Stomach (tissue), 9 donors: ENCODE results near the gene FLNC. TPM values are rescaled to one million over a fixed set of nuclear protein-coding genes. Genes with fewer than 3 reads are reported as not detected.

Experiments
- DNase-seq, 2 donors: peaks; one replicate each; pipeline versions ENCODE4 v3.0.0 to v3.0.0-alpha.2; 2013 to 2019
- H3K27ac ChIP-seq, 5 donors: fragments of 200-600 bp in 4 of 5; sonication (generic) in 4 of 5; one replicate each; pipeline ENCODE4 v1.5.1; 2013 to 2019; ENCODE audit warnings: mild to moderate bottlenecking in 1 of 5, moderate library complexity in 1 of 5
- H3K27me3 ChIP-seq, 3 donors: fragments of 200-600 bp; sonication (generic); one replicate each; pipeline ENCODE4 v1.5.1; 2017 to 2019; ENCODE audit warnings: mixed run types in 1 of 3
- H3K36me3 ChIP-seq, 4 donors: fragments of 200-600 bp; sonication (generic); 1 replicate in 3 of 4; 2 replicates in 1 of 4; pipeline ENCODE4 v1.5.1; 2016 to 2019
- H3K4me1 ChIP-seq, 4 donors: fragments of 200-600 bp; sonication (generic); one replicate each; pipeline ENCODE4 v1.5.1; 2016 to 2019
- H3K4me3 ChIP-seq, 4 donors: fragments of 200-600 bp; sonication (generic) in 3 of 4; one replicate each; pipeline ENCODE4 v1.5.1; 2016 to 2019; ENCODE audit warnings: mild to moderate bottlenecking in 1 of 4
- H3K9me3 ChIP-seq, 4 donors: fragments of 200-600 bp; sonication (generic); one replicate each; pipeline ENCODE4 v1.5.1; 2016 to 2019
- CTCF ChIP-seq, 7 experiments: fragments of 450-650 bp in 4 of 7; fragments of 200-600 bp in 3 of 7; sonication (generic) in 3 of 7; IDR thresholded peaks; one replicate each; pipeline ENCODE4 v1.5.1; 2016 to 2019; ENCODE audit warnings: antibody characterized with exemption in 7 of 7, control low read depth in 2 of 7, mild to moderate bottlenecking in 1 of 7
- EP300 ChIP-seq: sonication (generic); formaldehyde crosslinking; IDR thresholded peaks from one replicate; pipeline ENCODE4 v1.6.1; 2017; ENCODE audit warnings: antibody characterized with exemption
- POLR2A ChIP-seq, 4 donors: fragments of 450-650 bp; IDR thresholded peaks; one replicate each; pipeline ENCODE4 v1.6.1; 2016; ENCODE audit warnings: antibody characterized with exemption in 4 of 4, control low read depth in 2 of 4, mild to moderate bottlenecking in 1 of 4, moderate library complexity in 1 of 4
- POLR2AphosphoS5 ChIP-seq, 3 donors: sonication (generic); formaldehyde crosslinking; IDR thresholded peaks; one replicate each; pipeline ENCODE4 v1.6.1; 2016; ENCODE audit warnings: antibody characterized with exemption in 3 of 3
- WGBS, 5 donors: extraction: QIAGEN DNeasy Blood & Tissue Kit in 3 of 5; methylation state at CpG; one replicate each; pipeline versions ENCODE4 v1.1.5 to v1.1.7; 2013 to 2018; 5-methylcytosine and 5-hydroxymethylcytosine counted together
- intact Hi-C: fragments of 100-400 bp; cut with DNase I; formaldehyde crosslinking; loops from one replicate; pipeline ENCODE4 v1.15.1; 2023; ENCODE audit warnings: low total_unique reads
- polyA plus RNA-seq, 3 donors: library from polyadenylated mRNA; stranded (reverse); fragments of 200-250 nt; gene quantifications; one replicate each; pipeline ENCODE4 v1.2.3, GENCODE V29; 2013
- total RNA-seq, 5 donors: library from RNA; depleted of rRNA; stranded (reverse); fragments of >200 nt; gene quantifications; one replicate each; pipeline versions ENCODE4 v1.1.0 to v1.2.3, GENCODE V29; 2014 to 2016
- donor health status: healthy with polysubstance abuse.
- donor health status: Bipolar disorder and iron deficiency.
- donor health status: healthy.

FLNC gene
- total and polyA plus RNA-seq, 8 donors: 1.9 to 184 (median 46.6) TPM

DNA sequence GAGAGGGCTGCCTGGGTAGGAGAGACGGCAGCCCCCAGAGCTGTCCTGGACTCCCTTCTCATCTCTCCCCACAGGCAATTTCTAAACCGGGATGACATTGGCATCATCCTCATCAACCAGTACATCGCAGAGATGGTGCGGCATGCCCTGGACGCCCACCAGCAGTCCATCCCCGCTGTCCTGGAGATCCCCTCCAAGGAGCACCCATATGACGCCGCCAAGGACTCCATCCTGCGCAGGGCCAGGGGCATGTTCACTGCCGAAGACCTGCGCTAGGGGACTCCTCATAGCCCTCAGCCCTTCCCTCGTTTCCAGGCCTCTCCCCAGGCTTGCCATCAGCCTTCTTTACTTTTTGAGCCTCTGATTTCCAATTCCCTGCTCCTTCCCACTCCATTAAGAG lies 35.1 kb downstream of the FLNC start:
- DNase-seq: no peak
- intact Hi-C loops: loop anchor here (10.0 kb wide), 1 partner anchor 131 kb away; the partner anchor contains the start of gene CALU
- H3K4me1 ChIP-seq: peaks cover 33 to 63% (median 44%) of the 10 kb centered on the region in 4 donors
- 91 to 95% (median 94%) methylated on average over 12 of the region's 12 CpGs for WGBS, 5 donors
- TF ChIP-seq EP300 (no peak), POLR2AphosphoS5 (IDR thresholded peaks at IDR 0.05) (no peak), CTCF (IDR thresholded peaks at IDR 0.05) (no peak), POLR2A (IDR thresholded peaks at IDR 0.05) (no peak)
- H3K36me3 ChIP-seq: peaks cover 10 to 26% (median 23%) of the 10 kb centered on the region in 4 donors
- H3K27me3 ChIP-seq: peaks cover 0 to 9% (median 0%) of the 10 kb centered on the region in 3 donors
- no peak overlapping the region for H3K4me3 ChIP-seq
- H3K9me3 ChIP-seq: no peaks in the 10 kb centered on the region
- H3K27ac ChIP-seq: no peak overlapping the region

DNA sequence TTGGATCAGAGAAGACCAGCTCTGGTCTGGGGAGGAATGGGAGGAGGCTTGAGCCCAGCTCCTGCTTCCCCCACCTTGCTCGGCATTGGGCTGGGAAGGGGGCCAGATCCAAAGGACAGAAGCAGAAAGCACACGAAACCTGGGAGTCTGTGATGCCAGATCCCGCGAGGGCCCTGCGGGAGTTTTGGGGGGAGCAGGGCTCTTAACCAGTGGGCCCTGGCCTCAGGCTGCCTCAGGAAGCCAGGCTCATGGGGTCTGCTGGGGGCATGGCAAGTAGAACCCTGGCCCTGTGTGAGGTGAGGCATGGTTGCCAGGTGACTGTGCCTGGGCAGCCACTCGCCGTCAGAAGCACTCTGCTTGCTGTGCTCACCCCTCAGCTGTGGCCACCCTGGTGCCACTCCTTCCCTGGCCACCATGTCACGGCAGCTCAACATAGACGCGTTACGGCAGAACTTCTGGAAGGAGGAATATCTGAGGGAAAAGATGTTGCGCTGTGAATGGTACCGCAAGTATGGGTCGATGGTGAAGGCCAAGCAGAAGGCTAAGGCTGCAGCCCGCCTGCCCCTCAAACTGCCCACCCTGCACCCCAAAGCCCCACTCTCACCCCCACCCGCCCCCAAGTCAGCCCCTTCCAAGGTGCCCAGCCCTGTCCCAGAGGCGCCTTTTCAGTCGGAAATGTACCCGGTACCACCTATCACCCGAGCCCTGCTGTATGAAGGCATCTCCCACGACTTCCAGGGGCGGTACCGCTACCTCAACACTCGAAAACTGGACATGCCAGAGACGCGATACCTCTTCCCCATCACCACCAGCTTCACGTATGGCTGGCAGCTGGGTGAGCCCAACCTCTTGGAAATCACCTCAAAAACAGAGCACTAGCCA lies 36.0 kb downstream of the FLNC start:
- intact Hi-C loops: loop anchor here (10.0 kb wide), 1 partner anchor 131 kb away; the partner anchor contains the start of gene CALU
- Histone ChIP-seq H3K27me3 (peaks cover 0 to 11% (median 0%) of the 10 kb centered on the region in 3 donors), H3K4me1 (peaks cover 29 to 57% (median 40%) of the 10 kb centered on the region in 4 donors), H3K4me3 (no peak overlapping the region), H3K9me3 (no peaks in the 10 kb centered on the region), H3K36me3 (peaks cover 10 to 26% (median 23%) of the 10 kb centered on the region in 4 donors), H3K27ac (no peak overlapping the region)
- 93 to 97% (median 96%) methylated on average over 24 to 27 of the region's 27 CpGs for whole genome bisulfite sequencing, 5 donors
- TF ChIP-seq POLR2A (IDR thresholded peaks at IDR 0.05) (no peak), CTCF (IDR thresholded peaks at IDR 0.05) (no peak), EP300 (no peak), POLR2AphosphoS5 (IDR thresholded peaks at IDR 0.05) (no peak)
- DNase-seq: no peak

DNA sequence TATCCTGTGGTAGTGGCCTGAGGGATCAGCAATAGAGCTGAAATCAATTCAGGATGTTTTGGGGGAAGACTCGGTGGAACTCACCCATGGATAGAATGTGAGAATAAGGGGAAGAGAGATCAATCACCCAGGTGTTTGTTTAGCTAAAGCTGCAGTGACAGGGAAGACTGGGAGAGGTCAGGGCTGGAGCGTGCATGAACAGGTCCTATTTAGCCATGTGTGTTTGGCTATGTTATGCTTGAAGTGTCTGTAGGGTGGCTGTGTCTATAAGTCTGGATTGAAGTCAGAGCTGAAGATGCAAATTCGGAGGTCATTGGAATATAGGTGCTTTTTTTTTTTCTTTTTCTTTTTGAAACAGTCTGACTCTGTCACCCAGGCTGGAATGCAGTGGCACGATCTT lies 37.0 kb downstream of the FLNC start:
- no peak for DNase-seq
- intact Hi-C loops: loop anchor here (10.0 kb wide), 1 partner anchor 132 kb away; the partner anchor contains the start of gene CALU
- Histone ChIP-seq H3K4me3 (no peak overlapping the region), H3K27me3 (peaks cover 0 to 11% (median 0%) of the 10 kb centered on the region in 3 donors), H3K27ac (no peak overlapping the region), H3K4me1 (peaks cover 29 to 53% (median 36%) of the 10 kb centered on the region in 4 donors), H3K9me3 (no peaks in the 10 kb centered on the region), H3K36me3 (peaks cover 10 to 26% (median 23%) of the 10 kb centered on the region in 4 donors)
- WGBS, 5 donors: 85 to 91% (median 87%) methylated on average over 4 of the region's 4 CpGs
- TF ChIP-seq EP300 (no peak), POLR2AphosphoS5 (IDR thresholded peaks at IDR 0.05) (no peak), CTCF (IDR thresholded peaks at IDR 0.05) (no peak), POLR2A (IDR thresholded peaks at IDR 0.05) (no peak)

GRCh38 chr7:128867842-128868623 lies 37.8 kb downstream of the FLNC start:
- Histone ChIP-seq H3K4me3 (peak overlapping the region in 1 of 4 donors; percentile 77), H3K9me3 (no peaks in the 10 kb centered on the region), H3K36me3 (peaks cover 10 to 26% (median 23%) of the 10 kb centered on the region in 4 donors), H3K27ac (no peak overlapping the region), H3K27me3 (peaks cover 0 to 11% (median 0%) of the 10 kb centered on the region in 3 donors), H3K4me1 (peaks cover 29 to 49% (median 35%) of the 10 kb centered on the region in 4 donors)
- intact Hi-C loops: loop anchor here (10.0 kb wide), 1 partner anchor 133 kb away; the partner anchor contains the start of gene CALU
- DNase-seq: peak; percentile 45 to 58
- 69 to 82% (median 75%) methylated on average over 11 of the region's 11 CpGs for WGBS, 5 donors
- no peak for TF ChIP-seq POLR2A (IDR thresholded peaks at IDR 0.05)
- TF ChIP-seq POLR2AphosphoS5 (IDR thresholded peaks at IDR 0.05): no peak
- TF ChIP-seq CTCF (IDR thresholded peaks at IDR 0.05): no peak
- TF ChIP-seq EP300: no peak
